ENCODE data around the gene CAST. TPM values are rescaled to one million over a fixed set of nuclear protein-coding genes. Genes with fewer than 3 reads are reported as not detected.

CAST gene
- total and polyA plus RNA-seq, 2 donors from 2014 or later, result 83.2 to 282 TPM

DNA sequence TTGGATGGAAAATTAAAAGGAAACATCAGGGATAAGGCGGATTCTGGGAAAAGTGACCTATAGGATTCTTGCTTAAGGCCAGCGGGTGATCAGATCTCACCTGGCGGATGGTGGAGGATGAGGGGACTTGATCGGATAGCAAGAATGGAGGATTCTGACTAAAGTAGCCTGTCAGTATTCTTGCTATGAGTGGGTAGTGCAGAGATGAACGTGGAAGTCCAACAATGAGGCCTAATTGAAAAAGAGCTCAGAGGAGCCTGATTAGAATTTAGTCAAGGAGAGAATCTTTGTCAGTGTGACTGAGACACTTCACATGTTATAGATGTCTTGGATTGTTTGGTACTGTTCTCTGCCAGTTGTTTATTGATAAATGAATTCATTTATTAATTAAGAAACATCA, 24.9 kb downstream of the CAST start:
- no peaks in the 10 kb centered on the region for H3K9me3 ChIP-seq (ENCODE audit: control insufficient read depth in 2 of 3, insufficient read depth in 1 of 3, low read length in 3 of 3)
- H3K36me3 ChIP-seq (ENCODE audit: control insufficient read depth in 2 of 3, insufficient read depth in 3 of 3, low read length in 3 of 3), result no peaks in the 10 kb centered on the region
- no peak overlapping the region for H3K9ac ChIP-seq (ENCODE audit: low read length in 3 of 3)
- H3K4me3 ChIP-seq (ENCODE audit: low read length in 3 of 3), result no peak overlapping the region
- no peaks in the 10 kb centered on the region for H3K27me3 ChIP-seq (ENCODE audit: control insufficient read depth, insufficient read depth, low read length)
- FAIRE-seq, result no peak
- H3K27ac ChIP-seq (ENCODE audit: low read depth in 2 of 2, low read length in 2 of 2), result no peak overlapping the region
- no peak for DNase-seq
- intact Hi-C loops (cut with DNase I), result no loop called here
- H3K4me1 ChIP-seq (ENCODE audit: control insufficient read depth in 2 of 3, insufficient read depth in 2 of 3, low read depth in 1 of 3, low read length in 3 of 3), result no peaks in the 10 kb centered on the region
- TF ChIP-seq, protein P1, sequence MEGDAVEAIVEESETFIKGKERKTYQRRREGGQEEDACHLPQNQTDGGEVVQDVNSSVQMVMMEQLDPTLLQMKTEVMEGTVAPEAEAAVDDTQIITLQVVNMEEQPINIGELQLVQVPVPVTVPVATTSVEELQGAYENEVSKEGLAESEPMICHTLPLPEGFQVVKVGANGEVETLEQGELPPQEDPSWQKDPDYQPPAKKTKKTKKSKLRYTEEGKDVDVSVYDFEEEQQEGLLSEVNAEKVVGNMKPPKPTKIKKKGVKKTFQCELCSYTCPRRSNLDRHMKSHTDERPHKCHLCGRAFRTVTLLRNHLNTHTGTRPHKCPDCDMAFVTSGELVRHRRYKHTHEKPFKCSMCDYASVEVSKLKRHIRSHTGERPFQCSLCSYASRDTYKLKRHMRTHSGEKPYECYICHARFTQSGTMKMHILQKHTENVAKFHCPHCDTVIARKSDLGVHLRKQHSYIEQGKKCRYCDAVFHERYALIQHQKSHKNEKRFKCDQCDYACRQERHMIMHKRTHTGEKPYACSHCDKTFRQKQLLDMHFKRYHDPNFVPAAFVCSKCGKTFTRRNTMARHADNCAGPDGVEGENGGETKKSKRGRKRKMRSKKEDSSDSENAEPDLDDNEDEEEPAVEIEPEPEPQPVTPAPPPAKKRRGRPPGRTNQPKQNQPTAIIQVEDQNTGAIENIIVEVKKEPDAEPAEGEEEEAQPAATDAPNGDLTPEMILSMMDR (IDR thresholded peaks at IDR 0.05; ENCODE audit: borderline replicate concordance, extremely low read depth, insufficient read depth), result no peak

DNA sequence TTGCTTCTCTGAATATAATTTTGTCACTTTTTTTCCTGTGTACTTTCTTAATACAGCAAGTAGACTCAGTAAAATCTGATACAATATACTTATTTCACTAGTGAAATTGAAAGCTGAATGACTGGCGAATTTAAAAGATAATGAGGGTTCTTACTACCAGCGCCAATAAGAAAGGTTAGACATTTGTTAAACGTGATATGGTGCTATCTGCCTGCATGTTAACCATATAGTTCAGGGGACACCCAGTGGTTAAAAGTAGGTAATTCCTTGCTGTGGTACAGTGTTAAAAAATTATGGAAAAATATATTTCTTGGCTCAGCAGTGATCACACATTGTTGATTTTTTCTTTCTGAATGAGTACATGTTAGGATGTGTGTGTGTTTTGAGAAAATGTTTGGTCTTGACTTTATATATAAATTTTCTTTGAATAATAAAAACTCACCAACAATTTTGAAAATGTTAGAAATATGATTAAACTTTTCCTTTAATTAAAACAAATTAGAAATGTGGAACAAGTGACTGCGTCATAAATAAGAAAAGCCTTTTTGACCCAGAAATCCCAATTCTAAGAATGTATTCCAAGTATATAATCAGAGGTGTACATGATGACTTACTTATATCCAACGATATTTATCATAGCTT, 25.8 kb downstream of the CAST start:
- intact Hi-C loops (cut with DNase I), result no loop called here
- peak; percentile 92 for FAIRE-seq
- Histone ChIP-seq H3K4me1 (ENCODE audit: control insufficient read depth in 2 of 3, insufficient read depth in 2 of 3, low read depth in 1 of 3, low read length in 3 of 3) (no peaks in the 10 kb centered on the region), H3K9ac (ENCODE audit: low read length in 3 of 3) (no peak overlapping the region), H3K36me3 (ENCODE audit: control insufficient read depth in 2 of 3, insufficient read depth in 3 of 3, low read length in 3 of 3) (no peaks in the 10 kb centered on the region), H3K9me3 (ENCODE audit: control insufficient read depth in 2 of 3, insufficient read depth in 1 of 3, low read length in 3 of 3) (no peaks in the 10 kb centered on the region), H3K27me3 (ENCODE audit: control insufficient read depth, insufficient read depth, low read length) (no peaks in the 10 kb centered on the region), H3K27ac (ENCODE audit: low read depth in 2 of 2, low read length in 2 of 2) (no peak overlapping the region), H3K4me3 (ENCODE audit: low read length in 3 of 3) (peak overlapping the region in 1 of 3 donors; percentile 24)
- DNase-seq, result peak in 2 of 5 donors; percentile 47 to 68
- TF ChIP-seq, protein P1 (IDR thresholded peaks at IDR 0.05; ENCODE audit: borderline replicate concordance, extremely low read depth, insufficient read depth), result peak; percentile 57

DNA sequence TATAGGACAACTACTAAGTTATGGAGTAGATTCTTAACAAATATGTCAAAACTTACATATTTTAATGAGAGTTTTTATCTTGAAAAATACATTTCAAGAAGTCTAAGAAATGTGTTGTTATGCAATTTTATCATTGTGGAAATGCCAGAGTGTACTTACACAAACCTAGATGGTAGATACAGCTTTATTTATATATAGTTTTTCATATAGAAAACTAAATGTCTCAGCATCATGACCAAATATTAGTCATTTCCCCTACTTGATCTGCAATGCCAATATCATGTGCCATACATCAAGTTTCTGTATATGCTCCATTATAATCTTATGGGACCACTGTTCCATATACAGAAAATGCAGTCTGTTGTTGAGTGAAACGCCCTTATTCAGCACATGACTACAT, 28.7 kb downstream of the CAST start:
- no peaks in the 10 kb centered on the region for H3K9me3 ChIP-seq (ENCODE audit: control insufficient read depth in 2 of 3, insufficient read depth in 1 of 3, low read length in 3 of 3)
- H3K27ac ChIP-seq (ENCODE audit: low read depth in 2 of 2, low read length in 2 of 2), result no peak overlapping the region
- no peak overlapping the region for H3K9ac ChIP-seq (ENCODE audit: low read length in 3 of 3)
- no peak for FAIRE-seq
- H3K4me1 ChIP-seq (ENCODE audit: control insufficient read depth in 2 of 3, insufficient read depth in 2 of 3, low read depth in 1 of 3, low read length in 3 of 3), result no peaks in the 10 kb centered on the region
- intact Hi-C loops (cut with DNase I), result no loop called here
- no peak overlapping the region for H3K4me3 ChIP-seq (ENCODE audit: low read length in 3 of 3)
- H3K36me3 ChIP-seq (ENCODE audit: control insufficient read depth in 2 of 3, insufficient read depth in 3 of 3, low read length in 3 of 3), result no peaks in the 10 kb centered on the region
- TF ChIP-seq, protein P1 (IDR thresholded peaks at IDR 0.05; ENCODE audit: borderline replicate concordance, extremely low read depth, insufficient read depth), result no peak
- no peaks in the 10 kb centered on the region for H3K27me3 ChIP-seq (ENCODE audit: control insufficient read depth, insufficient read depth, low read length)
- no peak for DNase-seq
